Ecto neural progenitor cell (in vitro differentiated cells): ENCODE measurements around the gene HINT1.
A peak's percentile ranks its signal among the peaks of the same experiment; 100 is the strongest.
"Not testable (repeated sequence)": the region's sequence is repeated elsewhere in the genome, so short reads cannot be mapped to it uniquely, and the experiment has no call there.

ENCODE experiments used
- DNase-seq: peaks from one replicate; pipeline ENCODE4 v3.0.0-alpha.2; 2018; ENCODE audit warnings: low spot score

The HINT1 gene

DNA sequence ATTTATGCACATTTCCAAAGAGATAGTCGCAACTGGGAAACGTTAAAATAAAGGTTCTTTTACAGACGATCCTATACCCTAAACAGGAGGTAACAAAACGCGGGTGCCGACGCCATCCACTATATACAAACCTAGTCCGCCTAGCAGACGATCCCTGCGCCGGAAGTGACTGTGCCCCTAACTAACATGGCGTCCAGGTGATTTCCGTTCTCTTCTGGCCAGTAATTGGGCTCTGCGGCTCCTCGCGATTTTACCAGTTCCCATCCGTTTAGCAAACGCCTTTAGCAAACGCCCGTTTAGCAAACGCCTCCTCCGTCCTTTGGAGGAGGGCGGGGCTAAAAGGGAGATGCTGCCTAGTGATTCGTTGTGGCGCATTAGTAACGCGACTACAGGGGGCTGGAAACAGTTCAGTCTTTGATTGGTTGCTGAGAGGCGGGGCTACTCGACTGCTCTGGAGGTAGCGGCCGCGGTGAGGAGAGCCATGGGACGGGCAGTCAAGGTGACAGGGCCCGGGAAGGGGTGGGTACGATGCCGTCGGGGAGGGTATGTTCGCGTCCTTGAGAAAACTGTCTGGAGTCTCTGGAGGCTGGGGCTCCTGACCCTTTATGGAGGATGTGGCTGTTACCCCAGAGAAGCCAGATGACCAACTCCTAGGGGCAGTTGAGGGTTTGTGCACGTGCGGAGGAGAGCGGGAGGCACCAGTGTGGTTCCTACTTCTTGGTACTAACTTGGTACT is 5.7 kb upstream of the HINT1 start, which contains the start of gene LYRM7:
Gene LYRM7, plus strand, starts transcription at position 405 of the 736 bp plus-strand sequence. Its CDS starts 77 bp downstream, at position 482.
- DNase-seq = peak; percentile 94

DNA sequence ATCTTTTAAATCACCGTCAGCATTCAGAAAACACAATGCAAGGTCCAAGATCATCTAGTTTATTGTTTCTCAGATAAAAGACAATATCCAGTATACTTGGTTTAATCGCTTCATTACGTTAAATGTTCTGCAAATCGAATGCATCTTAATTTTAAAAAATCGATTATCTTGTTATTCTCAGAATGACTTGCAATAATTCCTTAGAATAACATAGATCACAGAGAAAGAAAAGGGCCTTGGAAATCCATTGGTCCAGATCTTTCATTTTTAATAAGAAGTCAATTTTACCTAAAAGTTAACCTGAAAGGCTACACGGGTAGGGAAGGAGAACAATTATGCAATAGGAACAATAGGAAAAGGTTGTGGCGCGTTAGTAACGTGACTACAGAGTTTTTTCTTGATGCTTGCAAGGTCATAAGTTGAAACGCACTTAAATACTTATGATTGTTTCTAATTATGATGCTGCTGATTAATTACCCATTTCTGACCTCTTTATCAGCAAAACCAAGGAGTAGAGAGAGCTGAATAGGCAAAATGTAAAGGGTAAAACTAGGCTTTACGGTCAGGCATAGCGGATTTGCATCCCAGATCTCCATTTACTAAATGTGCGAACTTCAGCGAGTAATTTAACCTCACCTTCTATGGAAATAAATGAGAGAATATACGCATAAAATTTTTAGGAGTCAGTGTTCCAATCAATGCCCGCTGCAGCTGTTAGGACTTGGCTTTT is 4.9 kb upstream of the HINT1 start:
- no peak for DNase-seq

DNA sequence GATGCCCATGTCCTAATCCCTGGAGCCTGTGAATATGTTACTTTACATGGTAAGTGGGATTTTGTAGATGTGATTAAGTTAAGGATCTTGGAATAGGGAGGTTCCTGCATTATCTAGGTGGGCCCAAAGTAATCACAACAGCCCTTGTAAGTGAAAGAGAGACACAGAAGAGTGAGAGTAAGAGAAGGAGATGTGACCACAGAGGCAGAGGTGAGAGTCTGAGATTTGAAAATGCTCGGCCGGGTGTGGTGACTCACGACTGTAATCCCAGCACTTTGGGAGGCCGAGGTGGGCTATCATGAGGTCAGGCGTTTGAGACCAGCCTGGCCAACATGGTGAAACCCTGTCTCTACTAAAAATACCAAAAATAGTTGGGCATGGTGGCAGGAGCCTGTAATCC is 2.6 kb upstream of the HINT1 start:
- DNase-seq = no peak

DNA sequence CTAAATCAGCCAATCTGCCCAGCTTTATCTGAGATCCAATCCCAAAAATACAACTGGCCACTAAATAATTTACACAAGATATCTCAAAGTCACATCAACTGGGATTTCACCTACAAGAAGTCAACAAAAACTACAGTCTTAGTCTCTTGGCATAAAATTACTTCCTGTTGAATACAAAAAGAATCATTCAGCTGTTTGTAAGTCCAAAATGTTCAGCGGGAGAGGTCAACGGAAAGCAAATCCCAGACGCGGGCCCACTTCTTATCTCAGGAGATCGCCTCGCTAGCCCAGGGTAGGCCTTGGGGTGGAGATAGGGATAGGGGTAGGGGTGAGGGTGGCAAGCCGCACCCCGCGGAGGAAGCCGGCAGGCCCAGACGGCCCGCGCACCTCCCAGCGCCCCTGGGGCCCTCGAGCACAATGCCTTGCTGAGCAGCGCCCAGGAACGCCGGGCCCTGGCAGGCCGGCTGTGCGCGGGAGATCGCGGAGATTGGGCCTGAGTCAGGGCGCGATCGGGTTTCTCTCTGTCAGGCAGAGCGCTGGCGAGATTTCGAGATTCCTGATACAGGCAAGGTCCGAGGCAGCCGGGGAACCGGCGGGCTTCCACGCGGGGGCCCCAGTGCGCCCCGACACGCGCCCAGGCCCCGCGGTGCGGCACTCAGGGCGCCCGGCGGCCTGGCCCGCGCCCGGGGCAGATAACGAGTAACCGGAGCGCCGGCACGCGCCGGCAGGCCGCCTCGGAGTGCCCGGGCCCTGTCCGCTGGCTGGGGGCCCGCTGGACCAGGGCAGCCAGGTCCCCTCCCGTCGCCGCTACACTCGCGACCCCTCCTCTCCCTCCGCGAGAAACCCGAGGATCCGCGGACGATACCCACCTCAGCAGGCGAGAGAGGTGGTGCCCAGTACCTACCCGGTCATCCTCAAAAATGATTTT is 601 bp downstream of the HINT1 start:
- DNase-seq = peak; percentile 81

DNA sequence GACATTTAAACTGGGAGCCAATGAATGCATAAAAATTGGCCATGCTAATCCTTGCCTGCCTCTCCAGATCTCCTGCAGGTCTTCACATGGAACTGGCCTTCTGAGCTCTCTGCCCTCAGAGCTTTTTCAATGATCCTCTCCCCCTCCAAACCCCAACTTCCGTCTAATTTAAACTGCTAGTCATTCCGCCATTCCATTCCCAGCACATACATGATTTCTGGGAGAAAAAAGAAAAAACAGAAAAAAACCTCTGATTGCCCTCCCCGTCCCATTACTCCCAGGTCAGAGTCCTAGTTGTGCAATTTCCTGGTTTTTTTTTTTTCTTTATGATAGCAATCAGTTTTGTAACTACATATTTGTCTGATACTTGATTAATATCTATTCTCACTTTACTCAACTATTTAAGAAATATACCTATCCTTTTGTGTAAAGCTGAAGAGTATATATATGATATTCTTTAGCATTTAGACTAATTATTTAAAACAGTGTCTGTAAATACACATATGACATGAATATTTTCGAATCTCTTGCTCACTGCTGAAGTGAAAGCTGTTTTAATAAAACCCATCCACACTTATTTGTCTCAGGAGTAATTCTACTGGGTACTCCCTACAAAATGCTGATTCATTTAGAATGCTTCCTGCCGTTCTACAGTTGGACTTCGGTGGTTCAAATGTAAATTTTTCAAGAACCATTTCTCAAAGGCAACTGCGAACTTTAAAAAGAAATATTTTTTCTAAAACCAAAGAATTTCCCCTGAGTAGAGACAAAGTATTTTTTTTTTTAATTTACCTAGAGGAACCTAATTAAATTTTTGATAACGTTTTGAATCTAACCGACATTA is 1.6 kb downstream of the HINT1 start:
- DNase-seq = no peak

DNA sequence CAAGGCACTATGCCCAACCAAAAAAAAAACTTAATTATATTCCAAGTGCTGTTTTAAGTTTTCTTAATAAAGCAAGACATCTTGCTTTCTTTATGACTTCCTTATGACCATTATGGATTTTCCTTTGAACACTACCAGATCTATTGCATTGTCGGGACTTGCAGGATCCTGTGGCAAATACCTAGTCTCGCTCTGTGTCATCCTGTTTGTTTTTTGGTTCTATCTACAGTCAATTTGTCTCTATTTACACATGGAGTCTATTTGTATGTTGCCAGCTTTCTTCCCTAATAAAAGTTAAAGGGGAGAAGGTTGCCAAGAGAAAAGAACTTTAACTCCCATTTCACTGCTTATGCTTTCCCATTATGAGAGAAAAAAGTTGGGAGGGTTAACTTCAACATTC is 4.9 kb downstream of the HINT1 start:
- no peak for DNase-seq

DNA sequence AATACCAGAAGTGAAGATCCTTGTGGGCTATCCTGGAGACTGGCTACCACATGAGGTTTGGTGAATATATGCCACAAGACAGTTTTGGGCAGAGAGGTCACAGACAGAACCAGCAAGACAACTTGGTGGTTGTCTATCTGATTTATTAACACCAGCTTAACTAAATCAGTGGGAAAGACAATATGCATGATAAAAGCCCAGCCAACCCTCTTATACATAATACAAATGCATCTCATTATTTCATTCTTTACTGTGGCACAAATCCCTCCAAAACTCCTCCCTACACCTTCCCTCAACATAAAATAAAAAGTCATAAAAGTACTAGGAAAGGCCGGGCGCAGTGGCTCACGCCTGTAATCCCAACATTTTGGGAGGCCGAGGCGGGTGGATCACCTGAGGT is 8.1 kb downstream of the HINT1 start:
- DNase-seq = no peak

DNA sequence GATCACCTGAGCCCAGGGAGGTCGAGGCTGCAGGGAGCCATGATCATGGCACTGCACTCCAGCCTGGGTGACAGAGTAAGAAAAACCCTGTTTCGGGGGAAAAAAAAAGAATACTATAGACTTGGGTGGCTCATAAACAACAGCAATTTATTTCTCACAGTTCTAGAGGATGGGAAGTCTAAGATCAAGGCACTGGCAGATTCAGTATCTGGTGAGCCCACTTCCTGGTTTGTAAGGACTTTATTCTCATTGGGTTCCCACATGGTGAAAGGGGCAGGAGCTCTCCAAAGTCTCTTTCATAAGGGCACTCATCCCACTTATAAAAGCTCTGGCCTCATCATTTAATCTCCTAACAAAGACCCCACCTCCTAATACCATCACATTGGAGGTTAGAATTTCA is 8.7 kb downstream of the HINT1 start:
- no peak for DNase-seq

DNA sequence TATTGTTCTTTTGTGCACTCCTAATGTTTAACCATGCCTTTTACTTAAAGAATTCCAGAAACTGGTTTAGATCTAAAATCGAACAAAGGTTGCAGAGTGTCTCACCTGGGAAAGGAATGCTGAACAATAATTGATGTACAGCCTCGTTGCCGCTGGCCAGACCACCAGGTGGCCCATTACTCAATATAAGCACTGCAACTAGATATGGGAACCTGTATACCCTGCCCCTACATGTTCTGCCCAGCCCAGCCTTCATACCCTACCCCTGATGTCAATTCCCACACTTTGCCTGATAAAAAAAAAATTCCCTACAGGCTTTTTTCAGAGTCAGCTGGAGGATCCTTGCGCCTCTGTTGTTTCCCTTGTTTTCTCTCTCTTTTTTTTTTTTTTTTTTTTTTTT is 13.8 kb downstream of the HINT1 start:
- no peak for DNase-seq

DNA sequence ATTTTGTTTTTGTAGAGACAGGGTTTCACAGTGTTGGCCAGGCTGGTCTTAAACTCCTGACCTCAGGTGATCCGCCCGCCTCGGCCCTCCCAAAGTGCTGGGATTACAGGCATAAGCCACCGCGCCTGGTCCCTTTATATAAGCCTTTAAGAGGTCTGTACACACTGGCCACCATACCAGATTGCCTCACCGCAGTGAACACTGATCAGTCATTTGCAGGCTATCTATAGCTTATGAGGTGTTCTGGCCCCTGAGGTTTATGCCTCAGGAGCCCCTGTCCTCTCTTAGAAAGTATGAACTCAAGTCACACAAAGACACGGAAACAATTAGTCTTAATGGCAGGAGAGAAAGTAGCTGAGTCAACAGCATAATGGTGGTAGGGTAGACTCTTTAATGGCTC is 14.6 kb downstream of the HINT1 start:
- no peak for DNase-seq

DNA sequence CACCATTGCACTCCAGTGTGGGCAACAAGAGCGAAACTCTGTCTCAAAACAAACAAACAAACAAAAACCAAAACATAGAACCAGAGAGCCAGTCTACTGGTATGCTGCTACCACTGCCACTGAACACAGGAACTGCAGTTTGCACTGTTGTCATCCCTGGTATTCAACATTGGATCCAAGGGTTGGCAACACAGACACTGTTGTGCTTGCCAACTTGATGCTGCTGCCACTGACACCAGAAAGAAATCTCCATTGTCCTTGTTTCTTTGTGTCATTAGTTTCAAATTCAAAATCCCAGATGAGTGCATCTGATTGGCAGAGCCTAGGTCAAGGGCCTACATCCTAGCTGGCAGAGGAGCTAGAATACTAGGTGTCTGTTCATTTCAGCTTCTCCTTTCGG is 16.2 kb downstream of the HINT1 start:
- DNase-seq = no peak

DNA sequence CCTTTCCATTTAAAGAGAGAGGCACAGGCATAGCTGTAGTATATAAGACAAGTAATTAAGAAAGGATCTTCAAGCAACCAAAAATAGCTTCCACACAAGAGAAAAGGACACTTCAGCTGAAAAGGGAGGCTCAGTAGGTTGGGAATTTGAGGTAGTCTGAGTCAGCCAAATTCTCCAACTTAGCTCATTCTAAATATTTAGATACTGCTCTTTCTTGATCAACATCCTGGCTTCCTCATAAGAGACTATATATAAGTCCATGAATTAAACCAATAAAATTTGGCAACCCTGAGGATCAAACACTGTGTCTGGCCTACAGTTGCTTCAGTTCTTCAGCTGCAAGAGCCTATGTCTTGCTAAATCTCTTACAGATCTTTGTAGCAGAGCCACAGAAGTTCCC is 17.8 kb downstream of the HINT1 start:
- DNase-seq = no peak

DNA sequence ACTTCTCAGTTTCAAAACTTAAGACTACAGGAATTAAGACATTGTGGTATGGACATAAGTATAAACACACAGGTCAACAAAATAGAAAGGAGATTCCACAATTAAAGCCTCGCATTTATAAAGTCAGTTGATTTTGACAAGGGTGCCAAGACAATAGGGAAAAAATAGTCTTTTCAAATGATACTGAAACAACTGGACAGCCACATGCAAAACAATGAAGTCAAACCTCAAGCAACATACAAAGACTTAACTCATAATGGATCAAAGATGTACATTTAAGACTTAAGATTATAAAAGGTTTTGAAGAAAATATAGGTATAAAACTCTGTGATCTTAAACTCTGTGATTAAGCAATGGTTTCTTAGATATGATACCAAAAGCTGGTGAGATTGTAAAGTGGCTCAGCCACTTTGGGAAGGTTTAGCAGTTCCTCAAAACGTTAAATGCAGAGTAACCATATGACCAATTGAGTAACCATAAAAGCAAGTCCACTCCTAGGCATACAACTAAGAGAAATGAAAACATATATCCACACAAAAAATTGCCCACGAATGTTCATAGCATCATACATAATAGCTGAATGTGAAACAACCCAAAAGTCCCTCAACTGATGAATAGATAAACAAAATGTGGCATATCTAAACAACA is 22.0 kb downstream of the HINT1 start:
- DNase-seq = no peak

DNA sequence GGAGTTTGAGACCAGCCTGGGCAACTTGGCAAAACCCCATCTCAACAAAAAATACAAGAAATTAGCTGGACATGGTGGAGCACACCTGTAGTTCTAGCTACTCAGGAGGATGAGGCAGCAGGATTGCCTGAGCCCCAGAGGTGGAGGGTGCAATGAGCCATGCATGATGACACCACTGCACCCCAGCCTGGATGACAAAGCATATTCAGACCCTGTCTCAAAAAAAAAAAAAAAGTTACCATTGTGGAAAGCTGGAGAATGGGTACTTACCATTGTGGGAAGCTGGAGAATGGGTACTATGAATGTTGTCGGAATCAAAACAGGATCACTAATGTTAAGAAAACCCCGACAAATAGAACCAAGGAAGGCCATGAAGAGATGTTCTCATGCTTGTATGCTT is 25.7 kb downstream of the HINT1 start:
- DNase-seq = no peak

DNA sequence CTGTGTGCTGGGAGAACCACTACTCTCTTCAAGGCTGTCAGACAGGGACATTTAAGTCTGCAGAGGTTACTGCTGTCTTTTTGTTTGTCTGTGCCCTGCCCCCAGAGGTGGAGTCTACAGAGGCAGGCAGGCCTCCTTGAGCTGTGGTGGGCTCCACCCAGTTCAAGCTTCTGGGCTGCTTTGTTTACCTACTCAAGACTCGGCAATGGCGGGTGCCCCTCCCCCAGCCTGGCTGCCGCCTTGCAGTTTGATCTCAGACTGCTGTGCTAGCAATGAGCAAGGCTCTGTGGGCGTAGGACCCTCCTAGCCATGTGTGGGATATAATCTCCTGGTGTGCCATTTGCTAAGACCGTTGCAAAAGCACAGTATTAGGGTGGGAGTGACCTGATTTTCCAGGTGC is 26.6 kb downstream of the HINT1 start:
- not testable (repeated sequence) for DNase-seq

DNA sequence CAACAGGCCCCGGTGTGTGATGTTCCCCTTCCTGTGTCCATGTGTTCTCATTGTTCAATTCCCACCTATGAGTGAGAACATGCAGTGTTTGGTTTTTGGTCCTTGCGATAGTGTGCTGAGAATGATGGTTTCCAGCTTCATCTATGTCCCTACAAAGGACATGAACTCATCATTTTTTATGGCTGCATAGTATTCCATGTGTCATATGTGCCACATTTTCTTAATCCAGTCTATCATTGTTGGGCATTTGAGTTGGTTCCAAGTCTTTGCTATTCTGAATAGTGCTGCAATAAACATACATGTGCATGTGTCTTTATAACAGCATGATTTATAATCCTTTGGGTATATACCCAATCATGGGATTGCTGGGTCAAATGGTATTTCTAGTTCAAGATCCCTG is 32.0 kb downstream of the HINT1 start:
- not testable (repeated sequence) for DNase-seq

DNA sequence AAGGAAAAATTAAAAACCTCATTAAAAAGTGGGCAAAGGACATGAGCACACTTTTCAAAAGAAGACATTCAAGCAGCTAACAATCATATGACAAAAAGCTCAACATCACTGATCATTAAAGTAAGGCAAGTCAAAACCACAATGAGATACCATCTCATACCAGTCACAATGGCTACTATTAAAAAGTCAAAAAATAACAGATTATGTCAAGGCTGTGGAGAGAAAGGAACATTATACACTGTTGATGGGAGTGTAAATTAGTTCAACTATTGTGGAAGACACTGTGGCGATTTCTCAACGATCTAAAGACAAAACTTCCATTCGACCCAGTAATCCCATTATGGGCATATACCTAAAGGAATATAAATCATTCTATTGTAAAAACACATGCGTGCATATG is 35.8 kb downstream of the HINT1 start:
- DNase-seq = no peak

DNA sequence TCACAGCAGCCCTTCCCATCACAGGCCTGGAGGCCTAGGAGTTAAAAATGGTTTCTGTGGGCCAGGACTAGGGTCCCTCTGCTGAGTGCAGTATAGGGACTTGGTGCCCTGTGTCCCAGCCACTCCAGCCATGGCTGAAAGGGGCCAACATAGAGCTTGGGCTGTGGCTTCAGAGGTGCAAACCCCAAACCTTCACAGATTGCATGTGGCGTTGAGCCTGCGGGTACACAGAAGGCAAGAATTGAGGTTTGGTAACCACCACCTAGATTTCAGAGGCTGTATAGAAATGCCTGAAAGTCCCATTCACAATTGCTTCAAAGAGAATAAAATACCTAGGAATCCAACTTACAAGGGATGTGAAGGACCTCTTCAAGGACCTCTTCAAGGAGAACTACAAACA is 37.8 kb downstream of the HINT1 start:
- DNase-seq = not testable (repeated sequence)

DNA sequence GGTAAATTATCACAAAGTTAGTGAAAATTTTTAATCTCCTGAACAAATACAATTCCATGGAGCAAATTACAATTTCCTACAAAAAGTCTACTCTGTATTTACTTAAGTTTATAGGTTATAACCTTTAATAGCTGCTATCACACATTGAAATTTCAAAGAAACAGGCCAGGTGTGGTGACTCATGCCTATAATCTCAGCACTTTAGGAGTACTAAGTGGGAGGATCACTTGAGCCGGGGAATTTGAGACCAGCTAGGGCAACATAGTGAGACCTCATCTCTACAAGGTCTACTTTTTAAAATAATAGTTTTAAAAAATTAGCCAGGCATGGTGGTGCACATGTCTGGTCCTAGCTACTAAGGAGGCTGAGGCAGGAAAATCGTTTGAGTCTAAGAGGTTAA is 50.3 kb downstream of the HINT1 start:
- no peak for DNase-seq

DNA sequence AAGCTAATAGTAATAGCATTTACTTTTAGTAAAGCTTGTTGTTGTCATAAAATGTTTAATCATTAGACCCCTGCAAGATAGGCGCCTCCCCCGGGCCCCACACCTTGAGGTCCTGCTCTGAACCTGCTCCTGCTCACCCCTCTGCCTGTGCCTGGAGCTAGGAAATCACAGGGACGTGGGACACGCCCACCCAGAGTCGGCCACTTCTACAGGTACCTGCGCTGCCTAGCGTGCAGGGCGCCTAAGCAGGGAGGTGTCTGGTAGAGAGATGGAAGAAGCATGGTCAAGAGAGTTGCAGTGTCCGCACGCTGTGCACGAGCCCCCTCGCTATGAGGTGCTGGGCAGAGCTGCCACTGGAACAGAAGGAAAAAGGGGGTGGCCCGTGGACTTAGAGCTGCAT is 52.6 kb downstream of the HINT1 start:
- DNase-seq = no peak

DNA sequence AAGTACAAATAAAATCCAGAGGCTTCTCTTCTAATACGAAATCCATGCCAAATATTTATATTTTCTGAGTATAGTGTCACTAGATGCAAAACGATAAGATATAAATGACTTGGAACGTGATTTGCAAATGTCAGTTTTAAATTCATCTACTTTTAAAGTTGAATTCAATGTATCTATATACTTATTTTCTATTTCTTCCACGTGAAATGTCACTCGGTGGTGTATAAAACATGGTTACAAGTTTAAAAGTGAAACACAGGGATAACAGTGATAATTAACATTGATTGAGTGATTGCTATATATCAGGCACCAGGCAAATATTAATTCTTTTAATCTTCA is 54.8 kb downstream of the HINT1 start:
- no peak for DNase-seq
